Measurements from ENCODE around the gene ACE2.
"Not testable (repeated sequence)": the region's sequence is repeated elsewhere in the genome, so short reads cannot be mapped to it uniquely, and the experiment has no call there.

The ACE2 gene

DNA sequence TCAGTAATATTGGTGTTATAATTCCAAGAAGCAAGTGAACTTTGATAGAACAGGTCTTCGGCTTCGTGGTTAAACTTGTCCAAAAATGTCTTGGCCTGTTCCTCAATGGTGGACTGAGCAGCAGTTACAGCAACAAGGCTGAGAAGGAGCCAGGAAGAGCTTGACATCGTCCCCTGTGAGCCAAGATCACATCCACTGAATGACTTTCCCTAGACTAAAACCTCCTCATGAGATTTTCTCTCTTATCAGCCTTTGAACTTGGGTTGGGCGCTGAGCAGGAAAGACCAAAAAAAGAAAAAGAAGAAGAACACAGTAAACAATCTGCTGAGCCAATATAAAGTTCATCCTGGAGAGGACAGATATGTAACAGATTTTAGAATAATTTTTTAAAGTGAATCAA, at the start of gene ACE2:
Gene ACE2, minus strand, starts transcription at position 216 of the 400 bp plus-strand sequence. Its CDS starts 49 bp downstream, at position 167.
- DNase-seq, result no peak

DNA sequence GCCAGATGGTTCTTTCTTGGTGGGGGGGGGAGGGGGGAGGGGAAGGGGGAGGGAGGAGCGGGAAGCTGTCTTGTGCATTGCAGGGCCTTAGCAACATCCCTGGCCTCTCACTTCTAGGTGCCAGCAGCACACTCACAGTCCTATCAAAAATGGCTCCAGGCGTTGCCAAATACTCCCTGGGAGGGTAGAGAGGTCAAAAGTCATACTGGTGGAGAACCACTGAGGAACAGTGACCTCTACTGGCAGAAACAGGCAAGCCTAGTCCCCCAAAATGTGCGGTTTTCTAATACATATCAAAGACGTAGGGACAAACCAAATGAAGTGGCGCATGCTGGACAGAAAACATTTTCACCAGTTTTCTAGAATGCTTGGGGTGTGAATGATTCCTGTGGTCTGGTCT, 46.8 kb upstream of the ACE2 start:
- not testable (repeated sequence) for DNase-seq

DNA sequence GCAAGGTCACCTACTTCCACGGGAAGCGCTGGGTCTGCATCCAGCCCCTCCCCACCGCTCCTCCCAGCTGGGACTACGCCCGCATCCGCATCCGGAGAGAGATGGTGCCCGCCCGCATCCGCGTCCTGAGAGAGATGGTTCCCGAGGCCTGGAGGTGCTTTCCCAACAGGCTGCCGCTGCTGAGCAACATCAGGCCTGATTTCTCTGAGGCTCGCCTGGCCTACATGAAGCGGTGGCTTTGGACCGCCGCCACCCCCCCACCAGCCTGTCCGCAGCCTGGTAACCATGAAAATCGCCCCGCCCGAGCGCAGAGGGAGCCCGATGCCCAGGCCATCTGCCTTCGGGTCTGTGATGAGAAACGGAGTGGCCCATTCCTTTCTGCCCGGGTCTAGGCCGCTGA, 45.8 kb upstream of the ACE2 start:
- no peak for DNase-seq

DNA sequence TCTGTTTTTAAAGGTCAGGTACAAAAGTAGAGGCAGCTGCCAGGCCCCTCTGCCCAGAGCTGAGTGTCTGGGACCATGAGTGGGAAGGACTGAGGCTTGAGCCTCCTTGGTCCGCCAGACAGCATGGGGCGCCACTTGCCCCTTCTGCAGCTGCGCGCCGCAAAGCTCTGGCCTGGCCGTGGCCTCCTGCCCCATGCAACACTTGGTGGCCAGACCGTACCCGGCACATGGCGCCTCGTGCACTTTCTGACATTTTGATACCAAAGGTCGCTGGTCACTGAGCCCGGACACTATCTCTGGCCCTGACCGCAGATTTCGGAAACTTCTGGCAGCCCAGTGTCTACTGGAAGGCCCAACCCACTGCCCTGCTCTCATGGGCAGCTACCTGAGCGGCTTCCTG, 45.3 kb upstream of the ACE2 start:
- no peak for DNase-seq

DNA sequence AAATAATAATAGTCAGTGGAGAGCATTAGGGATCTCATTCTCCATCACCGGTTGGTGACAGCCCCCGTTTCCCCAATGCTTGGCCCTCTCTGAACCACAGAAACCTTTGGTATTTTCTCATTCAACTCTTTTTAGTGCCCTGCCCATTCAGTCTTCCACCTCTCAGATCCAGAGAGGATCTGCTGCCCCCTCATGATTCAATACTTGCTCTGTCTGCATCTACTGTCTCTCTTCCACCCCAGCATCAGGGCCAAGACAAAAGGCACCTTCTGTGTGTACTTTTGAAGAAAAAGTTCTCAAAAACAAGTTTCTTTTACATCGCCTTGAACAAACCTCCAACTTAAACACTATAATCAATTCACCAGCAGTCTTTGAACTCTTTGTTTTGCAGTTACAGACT, 44.5 kb upstream of the ACE2 start:
- DNase-seq, result no peak

DNA sequence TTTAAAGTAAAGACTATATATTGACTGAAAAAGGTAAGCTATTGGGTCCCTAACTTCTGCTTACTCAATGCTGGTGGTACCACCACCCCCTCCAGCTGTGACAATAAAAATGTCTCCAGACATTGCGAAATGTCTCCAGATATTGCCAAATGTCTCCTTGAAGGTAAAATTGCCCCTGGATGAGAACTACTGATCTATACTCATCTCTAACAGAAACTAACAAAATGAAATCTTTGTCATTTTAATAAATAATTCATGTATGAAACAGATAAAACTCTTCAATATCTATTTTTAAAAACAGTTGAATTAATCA, 43.8 kb upstream of the ACE2 start:
- DNase-seq, result no peak

DNA sequence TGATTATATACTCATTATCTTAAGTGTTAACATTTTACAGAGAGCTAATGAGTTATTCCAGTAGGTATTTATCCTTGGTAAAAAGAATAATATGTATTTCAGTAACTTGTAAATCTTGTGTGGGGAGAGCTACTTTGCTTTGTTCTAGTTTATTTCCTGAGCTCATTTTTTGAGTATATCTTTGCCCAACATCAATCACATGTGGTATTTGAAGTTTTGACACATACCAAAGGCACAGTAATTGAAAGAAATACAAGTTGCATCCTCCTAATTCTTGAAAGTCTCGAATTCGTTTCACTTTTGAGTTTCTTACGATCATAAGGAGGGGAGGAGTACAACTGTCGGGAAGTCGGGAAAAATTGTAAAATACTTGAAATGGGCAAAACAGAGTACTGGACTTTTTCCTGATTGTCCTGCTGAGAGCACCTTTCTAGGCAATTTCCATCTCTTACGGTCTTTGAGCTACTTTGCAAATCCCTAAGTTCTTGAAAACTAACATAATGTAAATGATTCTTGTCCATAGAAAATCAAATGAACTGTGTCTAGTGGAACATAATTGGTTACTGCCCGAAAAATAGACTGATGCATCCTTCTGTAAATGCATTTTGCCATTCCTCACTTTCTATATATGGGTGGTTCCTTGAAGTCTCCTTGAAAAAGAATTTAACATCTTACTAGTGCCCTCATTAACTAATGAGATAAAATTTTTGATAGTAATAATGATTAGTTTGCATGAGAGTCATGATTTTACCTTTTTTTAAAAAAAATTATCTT, 43.2 kb upstream of the ACE2 start:
- DNase-seq, result no peak

DNA sequence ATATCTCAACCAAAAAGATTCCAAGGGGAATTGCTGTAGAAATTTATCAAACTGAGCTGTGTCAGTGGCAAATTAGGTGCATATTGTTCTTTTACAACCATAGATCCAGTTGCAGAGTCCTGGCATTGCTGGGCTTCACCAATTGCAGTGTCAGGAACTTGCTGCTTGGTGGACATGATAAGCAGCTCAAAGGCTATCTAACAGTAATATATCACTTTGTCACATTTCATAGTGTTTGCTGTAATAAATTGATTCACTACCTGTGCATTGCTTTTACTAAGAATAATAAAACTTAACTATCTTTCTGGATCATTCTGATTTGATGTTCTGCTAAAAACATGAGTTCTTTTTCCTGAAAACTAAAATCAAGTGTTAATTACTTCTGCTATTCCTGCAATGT, 30.9 kb upstream of the ACE2 start:
- DNase-seq, result no peak

DNA sequence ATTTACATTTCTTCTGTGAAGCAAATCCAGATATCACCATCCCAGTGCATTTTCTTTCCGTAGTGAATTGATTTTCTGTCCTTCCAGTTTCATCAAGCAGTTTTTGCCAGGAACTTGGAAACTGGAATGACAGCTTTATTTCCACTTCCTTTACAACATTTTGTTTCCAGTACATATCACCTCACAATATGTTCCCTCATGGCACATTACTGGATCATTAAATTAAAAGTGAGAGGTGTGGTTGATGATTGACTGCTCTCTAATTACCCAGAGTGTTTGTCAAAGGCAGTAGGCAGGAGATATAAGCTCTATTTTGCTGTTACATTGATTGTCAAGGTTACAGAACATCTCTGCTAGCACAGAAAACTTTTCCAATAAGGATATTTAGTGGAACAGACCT, 22.3 kb upstream of the ACE2 start:
- no peak for DNase-seq

DNA sequence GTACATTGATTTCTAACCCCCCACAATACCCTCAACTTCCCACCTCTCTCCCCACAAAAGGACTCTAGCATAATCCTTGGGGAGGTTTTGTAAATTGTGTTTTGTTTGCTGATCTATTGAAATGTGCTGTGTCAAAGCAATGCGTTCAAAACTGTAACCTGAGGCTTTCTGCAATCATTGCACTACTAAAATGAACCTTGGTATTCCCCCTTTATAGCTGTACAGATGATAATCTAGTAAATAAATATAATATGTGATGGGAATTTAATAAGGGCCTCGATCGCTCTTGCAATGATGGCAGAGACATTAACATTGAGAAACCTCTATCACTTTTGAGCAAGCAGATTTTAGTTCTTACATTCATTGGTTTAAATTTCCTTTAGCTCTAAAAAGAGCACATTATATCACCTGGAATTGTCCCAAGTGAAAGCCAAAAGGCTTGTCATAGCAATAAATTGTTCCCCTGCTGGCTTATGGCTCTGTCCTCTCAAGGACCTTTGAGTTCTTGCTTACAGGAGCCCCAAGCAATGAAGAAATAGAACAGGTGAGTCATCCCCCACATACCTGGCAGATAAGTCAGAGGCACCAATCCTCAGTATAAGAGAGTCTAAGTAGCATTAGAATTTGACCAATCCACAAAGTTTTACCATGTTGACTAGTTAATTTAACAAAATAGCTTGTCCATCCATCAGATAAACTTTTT, 18.4 kb upstream of the ACE2 start:
- DNase-seq, result peak; percentile 11

DNA sequence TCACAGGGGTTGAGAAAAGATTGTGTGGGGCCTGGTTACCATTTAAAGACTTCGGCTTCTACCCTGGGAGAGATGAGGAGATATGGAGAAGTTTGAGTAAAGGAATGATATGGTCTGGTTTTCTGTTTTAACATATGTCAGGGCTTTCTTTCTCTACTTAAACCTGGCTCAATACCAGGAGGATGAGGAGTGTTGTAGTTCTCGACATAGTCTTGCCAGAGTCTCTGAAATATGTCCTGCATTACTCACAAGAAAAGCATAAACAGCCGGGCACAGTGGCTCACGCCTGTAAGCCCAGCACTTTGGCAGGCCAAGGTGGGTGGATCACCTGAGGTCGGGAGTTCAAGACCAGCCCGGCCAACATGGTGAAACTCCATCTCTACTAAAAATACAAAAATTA, 16.4 kb upstream of the ACE2 start:
- DNase-seq, result no peak

DNA sequence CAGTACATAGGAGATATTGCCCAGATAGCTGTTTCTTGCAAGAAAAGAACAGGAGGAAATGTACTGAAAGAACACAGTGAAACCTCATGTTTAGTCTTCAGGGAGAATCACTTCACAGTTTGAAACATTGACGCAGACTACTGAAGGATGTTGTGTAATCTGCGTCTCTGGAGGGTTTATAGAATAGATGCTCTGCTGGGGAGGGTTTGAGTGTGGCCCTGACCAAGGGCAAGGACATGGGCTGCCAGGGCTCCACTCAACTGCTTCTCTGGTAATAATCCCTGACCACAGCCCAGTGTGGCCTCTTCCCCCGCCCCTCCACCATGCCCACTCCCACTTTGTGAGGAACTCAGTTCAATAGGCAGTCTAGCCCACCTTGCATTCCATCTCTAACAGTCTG, 15.8 kb upstream of the ACE2 start:
- DNase-seq, result no peak

DNA sequence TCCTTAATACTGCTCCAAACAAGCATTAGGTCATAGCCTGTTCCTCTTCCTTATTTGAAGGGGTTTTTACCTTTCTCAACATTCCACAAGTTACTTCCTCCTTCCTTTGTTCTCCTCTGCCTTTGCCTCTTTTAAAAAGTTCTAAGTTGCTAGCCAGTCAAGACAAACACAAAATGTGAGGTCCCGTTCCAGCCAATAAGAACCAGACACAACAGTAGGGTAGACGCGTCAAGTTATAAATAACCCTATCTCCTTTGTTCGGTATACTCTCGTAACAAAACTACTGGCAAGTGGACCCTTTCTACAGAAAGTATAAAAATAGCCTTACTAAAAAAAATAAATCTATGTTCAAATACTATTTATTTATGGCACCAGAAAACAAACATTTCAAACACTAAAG, 6.3 kb upstream of the ACE2 start:
- no peak for DNase-seq

DNA sequence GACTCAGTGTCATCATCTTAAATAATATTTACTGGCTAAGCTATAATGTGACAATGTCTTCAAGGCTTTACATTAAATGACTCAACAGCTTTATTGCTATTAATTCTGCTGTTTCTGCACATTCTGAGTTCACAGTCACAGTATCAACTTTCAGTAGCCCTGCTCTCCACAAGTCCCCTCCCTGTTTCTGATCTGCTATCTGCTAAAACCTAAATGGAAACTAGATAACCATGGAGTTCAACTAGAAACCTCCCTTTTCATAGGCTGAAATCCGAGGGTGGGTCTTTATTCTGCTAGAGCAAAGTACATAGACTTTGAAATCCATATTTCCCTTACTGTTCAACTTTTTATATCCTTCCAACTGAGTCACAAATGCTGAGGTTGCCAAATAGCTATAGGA, 5.4 kb upstream of the ACE2 start:
- no peak for DNase-seq

DNA sequence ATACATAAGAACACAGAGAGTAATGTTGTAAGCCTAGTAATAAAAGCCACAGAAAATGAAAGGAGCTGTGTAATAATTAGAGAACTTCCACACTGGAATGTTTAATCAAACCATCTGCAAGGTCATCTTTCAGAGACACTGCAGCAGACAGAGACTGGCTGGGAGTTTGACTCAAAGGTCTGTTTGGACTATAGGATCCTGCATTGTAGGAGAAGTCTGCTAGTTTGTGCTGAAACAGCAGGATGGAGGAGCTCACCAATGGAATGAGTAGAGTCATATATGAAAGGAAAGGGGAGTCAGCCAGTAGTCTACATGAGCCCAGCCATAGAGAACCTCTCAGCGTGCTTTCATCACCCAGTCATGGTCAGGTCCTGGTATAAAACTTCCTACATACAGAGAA, 4.5 kb upstream of the ACE2 start:
- no peak for DNase-seq

DNA sequence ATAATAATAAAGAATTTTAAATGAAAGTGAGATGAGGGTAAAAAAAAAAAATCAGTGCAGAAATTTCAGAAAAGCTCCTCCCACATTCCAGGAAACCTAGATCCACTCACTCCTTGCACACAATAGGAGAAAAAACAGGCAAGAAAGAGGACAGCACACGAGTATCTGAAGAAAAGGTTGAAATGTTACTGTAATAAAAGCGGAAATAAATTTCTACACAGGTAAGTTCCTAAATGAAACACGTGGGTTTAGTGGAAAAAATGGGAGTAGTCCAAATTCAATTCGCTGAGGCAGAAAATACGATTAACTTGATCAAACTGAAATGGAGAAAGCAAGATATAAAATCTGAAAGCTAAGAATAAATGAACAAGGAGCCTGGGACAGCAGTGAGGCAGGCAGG, 2.0 kb upstream of the ACE2 start:
- DNase-seq, result no peak

DNA sequence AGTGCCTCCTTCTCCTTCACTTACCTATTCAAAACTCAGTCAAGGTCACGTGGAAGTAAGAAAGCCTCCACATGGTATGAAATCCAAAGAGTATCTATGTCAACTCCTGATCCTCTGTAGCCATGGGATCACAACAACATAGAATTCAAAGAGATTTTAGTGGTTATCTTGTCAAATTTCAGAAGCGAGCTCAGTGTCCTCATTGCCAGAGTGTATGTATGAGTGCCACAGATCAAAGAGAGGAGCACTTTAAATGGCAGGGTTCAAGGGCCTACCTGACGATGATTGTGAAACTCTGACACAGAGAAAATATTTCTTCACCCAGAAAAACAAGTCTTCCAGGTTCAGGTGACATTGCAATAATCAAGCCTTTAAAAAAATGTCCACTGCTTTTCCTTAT, 1.2 kb upstream of the ACE2 start:
- no peak for DNase-seq

DNA sequence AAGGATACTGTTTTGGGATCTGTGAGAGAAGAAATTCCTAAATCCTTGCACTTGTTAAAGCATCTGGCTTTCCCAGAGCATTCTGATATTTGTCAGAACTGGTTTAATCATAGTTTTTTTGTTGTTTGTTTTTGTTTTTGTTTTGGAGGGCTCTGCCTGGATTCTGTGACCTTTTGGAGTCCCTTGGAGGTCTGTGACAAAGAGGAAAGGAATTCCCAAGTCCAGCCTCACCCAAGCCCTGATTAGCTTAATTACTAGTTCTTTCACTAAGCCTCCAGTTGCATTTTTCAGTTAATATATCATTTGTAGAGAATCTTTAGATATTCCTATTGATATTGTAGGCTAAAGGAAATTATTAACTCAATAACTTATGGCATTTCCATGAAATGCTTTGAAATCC, 711 bp downstream of the ACE2 start:
- DNase-seq, result no peak

DNA sequence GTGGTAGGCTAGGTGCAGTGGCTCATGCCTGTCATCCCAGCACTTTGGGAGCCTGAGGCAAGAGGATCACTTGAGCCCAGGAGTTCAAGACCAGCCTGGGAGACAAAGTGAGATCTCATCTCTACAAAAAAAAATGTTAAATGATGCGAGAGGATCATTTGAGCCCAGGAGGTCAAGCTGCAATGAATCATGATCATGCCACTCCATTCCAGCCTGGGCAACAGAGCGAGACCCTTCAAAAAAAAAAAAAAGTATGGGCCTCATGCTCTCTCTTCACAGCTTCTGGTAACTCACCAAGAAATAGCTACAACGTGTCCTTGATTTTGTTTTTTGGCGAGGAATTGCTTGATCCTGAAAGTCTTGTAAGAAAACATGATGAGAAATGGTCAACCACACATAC, 1.3 kb downstream of the ACE2 start:
- no peak for DNase-seq

DNA sequence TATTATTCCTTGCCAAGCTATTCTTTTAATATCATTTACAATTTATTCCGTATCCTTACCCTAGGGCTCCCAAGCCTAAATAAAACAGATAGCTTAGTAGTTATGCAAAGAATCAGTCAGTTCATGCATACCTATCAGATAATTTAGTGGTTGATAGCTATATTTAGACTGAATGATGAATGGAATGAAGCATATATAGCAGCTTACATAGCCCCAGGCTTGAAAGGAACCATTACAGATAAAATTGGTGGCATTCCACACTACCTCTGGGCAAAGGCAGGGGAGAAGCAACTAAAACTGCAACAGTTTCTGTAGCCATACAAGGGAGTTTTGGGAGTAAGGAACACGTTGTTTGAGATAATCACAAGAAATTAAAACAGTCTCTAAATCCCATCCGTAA, 2.7 kb downstream of the ACE2 start:
- DNase-seq, result no peak

DNA sequence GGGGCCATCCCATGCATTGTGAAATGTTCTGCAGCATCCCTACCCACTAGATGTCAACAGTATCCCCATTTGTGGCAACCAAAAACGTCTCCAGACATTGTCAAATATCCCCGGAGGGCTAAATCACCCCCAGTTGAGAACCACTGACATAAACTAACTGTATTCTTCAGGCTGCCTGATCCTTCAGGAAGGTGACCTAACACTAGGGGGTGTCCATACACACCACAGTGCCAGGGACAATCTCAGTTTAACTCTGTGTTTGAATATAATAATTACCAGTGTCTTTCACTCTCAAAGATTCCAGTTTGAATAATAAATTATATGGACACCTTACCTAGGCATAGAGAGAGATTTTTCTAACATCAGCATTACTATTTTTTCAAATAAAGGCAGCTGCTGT, 6.4 kb downstream of the ACE2 start:
- DNase-seq, result no peak

DNA sequence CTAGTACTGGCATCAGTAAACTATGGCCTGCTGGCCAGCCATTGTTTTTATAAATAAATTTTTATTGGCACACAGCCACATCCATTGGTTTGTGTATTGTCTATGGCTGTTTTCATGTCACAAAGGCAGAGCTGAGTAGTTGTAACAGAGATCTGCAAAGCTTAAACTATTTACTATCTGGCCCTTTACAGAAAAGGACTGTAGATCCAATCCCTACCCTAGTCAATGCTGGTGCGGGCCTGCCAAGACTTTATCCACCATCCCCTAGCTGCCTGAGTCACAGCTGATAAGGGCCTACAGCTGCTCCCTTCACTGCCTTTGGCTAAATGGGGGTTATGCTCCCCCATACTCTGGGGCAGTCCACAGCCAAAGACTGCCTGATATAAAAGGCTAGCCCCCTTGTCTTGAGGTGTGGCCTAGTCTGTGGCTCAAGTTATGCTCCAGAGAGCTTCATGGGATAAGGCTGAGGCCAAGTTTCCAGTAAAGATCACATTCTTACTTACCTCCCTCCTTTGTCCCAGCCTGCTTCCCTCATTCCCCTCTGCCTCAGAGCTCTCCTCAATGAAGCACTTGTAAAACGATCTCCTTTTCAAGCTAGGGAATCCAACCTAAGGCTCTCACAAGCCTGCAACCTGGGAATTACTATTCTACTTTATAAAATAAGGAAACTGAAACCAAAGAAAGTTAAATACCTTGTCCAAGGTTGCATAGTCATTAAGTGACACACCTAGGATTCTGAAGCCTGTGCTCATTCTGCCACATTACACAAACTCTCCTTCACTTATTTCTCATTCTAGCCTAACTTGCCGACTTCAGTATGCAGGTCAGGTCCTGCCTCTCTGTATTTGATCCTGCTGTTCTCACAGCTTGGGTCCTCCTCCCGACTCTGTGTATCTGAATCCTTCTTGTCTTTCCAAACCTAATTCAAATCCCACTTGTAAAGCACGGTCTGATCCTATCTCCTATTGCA, 20.7 kb downstream of the ACE2 start:
- DNase-seq, result no peak

DNA sequence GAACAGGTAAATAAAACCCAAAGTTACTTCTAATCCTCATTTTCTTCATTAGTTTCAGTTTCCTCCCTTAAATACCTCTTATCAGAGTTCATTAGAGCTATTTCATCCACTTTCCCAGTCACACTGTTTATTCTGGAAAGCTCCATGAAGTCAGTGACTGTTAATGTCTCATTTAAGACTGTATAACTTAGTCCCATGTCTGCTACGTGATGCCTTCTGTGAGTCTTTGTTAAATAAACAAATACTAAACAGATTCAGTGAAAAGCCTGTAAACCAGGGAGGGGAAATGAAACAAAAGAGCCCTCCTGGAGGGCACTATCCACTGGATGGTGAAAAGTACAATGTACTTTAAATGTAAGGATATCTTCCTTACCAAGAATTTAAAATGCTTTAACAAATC, 24.7 kb downstream of the ACE2 start:
- no peak for DNase-seq

DNA sequence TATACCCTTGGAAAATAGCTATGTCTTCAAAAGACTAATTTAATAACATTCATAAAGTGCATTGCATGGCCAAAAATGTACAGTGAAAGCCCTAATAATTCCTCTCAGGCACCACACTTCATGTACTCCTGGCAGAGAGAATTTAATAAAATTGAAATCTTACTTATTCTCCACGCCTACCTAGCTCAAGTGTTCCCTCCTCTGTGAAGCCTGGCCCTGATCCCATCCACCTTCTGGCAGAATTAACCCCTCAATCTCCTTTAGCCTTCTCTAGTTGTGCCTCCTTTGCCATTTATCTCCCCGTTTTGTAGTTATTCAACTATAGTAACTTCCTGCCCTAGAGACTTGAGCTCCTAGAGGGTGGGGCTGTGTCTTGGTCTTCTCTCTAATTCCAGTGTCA, 26.7 kb downstream of the ACE2 start:
- no peak for DNase-seq
